Heart left ventricle (tissue), 13 donors: ENCODE results near the gene RXRA.

Source experiments
- POLR2A ChIP-seq, 2 donors: fragments of 450-650 bp; IDR thresholded peaks; one replicate each; pipeline ENCODE4 v1.6.1; 2017; ENCODE audit warnings: antibody characterized with exemption in 2 of 2, mild to moderate bottlenecking in 2 of 2, moderate library complexity in 2 of 2
- TF ChIP-seq, protein P1 (sequence below), 12 donors: fragments of 200-600 bp; sonication (generic) in 4 of 12; IDR thresholded peaks; one replicate each; pipeline versions ENCODE4 v1.5.0 to v1.8.0; 2018 to 2022; ENCODE audit warnings: antibody characterized with exemption in 12 of 12, mild to moderate bottlenecking in 5 of 12
- donor health status: ischemic (EF 13 %, LVEDD 7.1; RV severe dilation, severe dysfunction).
- donor health status: DM: no; HTN: yes; CAD: no.
- donor health status: DM: no; HTN: no; CAD: no.
- donor health status: ischemic (EF 25% LVEDD 6.9; RV normal size, moderate dysfunction).
- donor health status: ischemic (EF 25% LVEDD 5.7; RV mildly dilated, moderate dysfunction).
- donor health status: ischemic (EF 35%, LVEDD 5.7; RV mildly dilated, moderate dysfunction).
- donor health status: nonischemic (EF 11% LVEDD 7.7; RV severe dilation, severe dysfunction).
- donor health status: DM: yes; HTN: yes; CAD: no.
- donor health status: PGD.
- donor health status: ischemic (EF 29% LVEDD 5.4; RV normal size, mild dysfunction).
- donor health status: nonischemic (EF 23%, LVEDD 6.1; RV moderate dilation, normal function).

DNA sequence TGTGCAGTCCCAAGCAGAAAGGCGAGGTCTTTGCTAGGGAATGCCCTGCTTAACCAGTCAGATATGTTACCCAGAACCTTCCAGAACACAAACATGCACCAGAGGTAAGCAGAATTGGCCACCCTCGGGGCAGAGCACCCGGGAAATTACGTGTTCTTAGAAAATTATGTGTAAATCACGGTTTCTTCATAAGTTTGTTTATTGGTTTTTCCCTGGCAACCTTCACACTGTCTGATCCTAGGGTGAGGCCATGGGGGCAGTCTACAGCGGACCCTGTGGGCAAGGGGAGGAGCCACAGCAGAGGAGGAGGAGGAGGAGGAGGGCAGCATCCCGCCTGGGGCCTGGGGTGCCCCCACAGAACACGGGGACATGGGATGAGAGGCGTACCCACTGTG, 31.4 kb downstream of the RXRA start:
- no peak for TF ChIP-seq POLR2A (IDR thresholded peaks at IDR 0.05)
- TF ChIP-seq, protein P1, sequence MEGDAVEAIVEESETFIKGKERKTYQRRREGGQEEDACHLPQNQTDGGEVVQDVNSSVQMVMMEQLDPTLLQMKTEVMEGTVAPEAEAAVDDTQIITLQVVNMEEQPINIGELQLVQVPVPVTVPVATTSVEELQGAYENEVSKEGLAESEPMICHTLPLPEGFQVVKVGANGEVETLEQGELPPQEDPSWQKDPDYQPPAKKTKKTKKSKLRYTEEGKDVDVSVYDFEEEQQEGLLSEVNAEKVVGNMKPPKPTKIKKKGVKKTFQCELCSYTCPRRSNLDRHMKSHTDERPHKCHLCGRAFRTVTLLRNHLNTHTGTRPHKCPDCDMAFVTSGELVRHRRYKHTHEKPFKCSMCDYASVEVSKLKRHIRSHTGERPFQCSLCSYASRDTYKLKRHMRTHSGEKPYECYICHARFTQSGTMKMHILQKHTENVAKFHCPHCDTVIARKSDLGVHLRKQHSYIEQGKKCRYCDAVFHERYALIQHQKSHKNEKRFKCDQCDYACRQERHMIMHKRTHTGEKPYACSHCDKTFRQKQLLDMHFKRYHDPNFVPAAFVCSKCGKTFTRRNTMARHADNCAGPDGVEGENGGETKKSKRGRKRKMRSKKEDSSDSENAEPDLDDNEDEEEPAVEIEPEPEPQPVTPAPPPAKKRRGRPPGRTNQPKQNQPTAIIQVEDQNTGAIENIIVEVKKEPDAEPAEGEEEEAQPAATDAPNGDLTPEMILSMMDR (IDR thresholded peaks at IDR 0.05), result no peak
